ENCODE data around the gene MRPL24.

DNA sequence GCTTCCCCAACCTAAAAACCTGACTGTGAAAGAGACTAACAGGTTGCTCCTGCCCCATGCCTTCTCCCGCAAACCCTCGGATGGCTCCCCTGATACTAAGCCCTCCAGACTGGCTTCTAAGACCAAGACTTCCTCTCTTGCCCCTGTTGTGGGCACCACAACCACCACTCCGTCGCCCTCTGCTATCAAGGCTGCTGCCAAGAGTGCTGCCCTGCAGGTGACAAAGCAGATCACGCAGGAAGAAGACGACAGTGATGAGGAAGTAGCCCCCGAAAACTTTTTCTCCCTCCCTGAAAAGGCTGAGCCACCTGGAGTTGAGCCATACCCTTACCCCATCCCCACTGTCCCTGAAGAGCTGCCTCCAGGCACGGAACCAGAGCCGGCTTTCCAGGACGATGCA, 45.8 kb upstream of the MRPL24 start:
- TF ChIP-seq EZH2 (optimal IDR thresholded peaks at IDR 0.05; ENCODE audit: low read depth, low read length), result no peak
- TF ChIP-seq, protein P1, sequence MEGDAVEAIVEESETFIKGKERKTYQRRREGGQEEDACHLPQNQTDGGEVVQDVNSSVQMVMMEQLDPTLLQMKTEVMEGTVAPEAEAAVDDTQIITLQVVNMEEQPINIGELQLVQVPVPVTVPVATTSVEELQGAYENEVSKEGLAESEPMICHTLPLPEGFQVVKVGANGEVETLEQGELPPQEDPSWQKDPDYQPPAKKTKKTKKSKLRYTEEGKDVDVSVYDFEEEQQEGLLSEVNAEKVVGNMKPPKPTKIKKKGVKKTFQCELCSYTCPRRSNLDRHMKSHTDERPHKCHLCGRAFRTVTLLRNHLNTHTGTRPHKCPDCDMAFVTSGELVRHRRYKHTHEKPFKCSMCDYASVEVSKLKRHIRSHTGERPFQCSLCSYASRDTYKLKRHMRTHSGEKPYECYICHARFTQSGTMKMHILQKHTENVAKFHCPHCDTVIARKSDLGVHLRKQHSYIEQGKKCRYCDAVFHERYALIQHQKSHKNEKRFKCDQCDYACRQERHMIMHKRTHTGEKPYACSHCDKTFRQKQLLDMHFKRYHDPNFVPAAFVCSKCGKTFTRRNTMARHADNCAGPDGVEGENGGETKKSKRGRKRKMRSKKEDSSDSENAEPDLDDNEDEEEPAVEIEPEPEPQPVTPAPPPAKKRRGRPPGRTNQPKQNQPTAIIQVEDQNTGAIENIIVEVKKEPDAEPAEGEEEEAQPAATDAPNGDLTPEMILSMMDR (IDR thresholded peaks at IDR 0.05; ENCODE audit: low read length), result no peak

Data from MM.1S (cell line).